Measurements from ENCODE around the gene CDHR5.

GRCh38 chr11:612961-613300 lies 11.8 kb downstream of the CDHR5 start:
- TF ChIP-seq GATA2 (IDR thresholded peaks at IDR 0.05; ENCODE audit: low read depth, low read length) (no peak), GATA3 (IDR thresholded peaks at IDR 0.05; ENCODE audit: low read depth, low read length) (no peak)

Data from SH-SY5Y (cell line).